GM21390 (cell line): ENCODE results near the gene SEMA3B.
"Not testable (repeated sequence)": the region's sequence is repeated elsewhere in the genome, so short reads cannot be mapped to it uniquely, and the experiment has no call there.

Experiments
- ATAC-seq: cut with Tn5 transposase; IDR thresholded peaks from one replicate; pipeline ENCODE4 v1.9.1; 2021; ENCODE audit not compliant: unreplicated experiment

The SEMA3B gene

DNA sequence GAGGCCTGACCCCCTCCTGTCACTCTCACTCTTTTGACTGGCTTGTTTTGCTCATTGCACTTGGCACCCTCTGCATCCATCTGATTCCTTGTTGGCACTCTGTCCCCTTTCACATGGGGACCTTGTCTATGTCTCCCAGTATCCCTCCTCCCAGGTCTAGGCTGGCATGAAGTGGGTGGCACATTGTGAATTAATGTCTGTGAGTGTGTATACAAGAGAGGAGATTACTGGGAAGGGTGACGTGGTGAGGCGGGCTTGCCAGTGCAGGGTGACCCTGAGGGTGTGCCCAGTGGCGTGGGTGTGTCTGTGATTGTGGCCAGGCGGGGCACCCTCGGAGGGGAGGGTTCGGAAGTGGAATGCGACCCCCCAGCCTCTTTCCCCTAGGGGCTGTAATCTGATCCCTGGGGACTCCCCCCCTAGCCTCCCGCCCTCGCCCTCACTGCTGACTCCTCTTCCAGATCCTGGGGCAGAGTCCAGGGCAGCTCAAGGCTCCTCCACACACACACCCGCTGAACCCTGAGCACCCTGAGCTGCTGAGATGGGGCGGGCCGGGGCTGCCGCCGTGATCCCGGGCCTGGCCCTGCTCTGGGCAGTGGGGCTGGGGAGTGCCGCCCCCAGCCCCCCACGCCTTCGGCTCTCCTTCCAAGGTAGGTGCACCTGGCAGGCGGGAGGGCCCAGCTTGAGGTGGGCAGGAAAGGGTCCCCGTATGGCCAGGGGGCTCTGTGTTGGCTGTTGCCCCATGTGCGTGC is at the start of gene SEMA3B:
Gene SEMA3B (plus strand): TSS at position 445 of the 749 bp plus-strand sequence. CDS start 94 bp downstream, at position 539.
- no peak for ATAC-seq

DNA sequence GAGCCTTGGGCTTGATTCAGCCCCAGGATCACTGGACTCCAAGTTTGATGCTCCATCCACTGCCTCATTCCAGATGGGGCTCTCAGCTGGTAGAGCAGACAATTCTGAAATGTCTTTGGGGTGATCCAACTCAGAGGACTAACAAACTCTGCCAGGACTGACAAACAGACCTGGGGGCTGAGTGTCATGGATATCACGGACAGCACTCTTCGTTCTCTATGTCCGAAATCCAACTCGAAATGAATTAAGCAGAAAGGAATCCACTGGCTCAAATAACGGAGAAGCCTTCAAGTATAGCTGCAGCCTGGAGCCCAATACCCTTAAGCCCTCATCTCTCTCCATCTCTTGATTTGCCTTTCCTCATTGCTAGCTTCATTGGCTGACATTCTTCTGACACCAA is 49.7 kb upstream of the SEMA3B start:
- ATAC-seq: no peak

DNA sequence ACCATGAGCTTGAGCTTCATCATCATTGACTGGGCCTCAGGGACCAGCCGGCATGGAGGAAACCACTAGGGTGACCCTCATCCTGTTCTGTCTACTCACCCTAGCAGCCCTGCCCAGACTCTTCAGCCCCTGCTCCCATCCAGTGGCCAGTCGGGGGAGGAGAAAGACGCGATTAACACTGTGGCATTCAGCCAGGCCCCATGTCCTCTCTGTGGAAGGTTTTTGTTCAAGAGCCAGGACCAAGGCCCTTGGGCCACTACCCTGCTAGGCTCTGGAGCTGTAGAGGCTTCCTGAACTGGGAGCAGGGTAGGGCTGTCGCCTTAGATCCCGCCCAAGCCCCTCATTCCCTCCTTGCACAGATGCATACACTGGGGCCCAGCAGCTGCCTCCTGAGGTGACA is 48.8 kb upstream of the SEMA3B start:
- no peak for ATAC-seq

DNA sequence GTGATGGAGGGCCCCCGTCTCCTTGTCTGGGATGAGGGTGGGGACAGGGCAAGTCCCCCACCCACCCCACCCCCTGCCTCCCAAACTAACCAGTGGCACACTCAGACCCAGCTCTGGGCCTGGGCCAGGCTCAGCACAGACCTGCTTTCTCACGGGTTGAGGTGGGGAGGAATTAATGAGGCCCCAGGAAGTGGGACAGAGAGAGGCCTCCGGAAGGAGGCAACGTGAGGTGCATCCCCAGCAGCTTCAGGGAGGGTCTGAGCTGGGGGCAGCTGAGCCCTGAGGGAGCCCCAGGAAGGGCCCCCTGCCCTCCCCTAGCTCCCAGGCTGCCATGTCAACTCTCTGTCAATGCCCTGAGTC is 47.9 kb upstream of the SEMA3B start:
- ATAC-seq: no peak

DNA sequence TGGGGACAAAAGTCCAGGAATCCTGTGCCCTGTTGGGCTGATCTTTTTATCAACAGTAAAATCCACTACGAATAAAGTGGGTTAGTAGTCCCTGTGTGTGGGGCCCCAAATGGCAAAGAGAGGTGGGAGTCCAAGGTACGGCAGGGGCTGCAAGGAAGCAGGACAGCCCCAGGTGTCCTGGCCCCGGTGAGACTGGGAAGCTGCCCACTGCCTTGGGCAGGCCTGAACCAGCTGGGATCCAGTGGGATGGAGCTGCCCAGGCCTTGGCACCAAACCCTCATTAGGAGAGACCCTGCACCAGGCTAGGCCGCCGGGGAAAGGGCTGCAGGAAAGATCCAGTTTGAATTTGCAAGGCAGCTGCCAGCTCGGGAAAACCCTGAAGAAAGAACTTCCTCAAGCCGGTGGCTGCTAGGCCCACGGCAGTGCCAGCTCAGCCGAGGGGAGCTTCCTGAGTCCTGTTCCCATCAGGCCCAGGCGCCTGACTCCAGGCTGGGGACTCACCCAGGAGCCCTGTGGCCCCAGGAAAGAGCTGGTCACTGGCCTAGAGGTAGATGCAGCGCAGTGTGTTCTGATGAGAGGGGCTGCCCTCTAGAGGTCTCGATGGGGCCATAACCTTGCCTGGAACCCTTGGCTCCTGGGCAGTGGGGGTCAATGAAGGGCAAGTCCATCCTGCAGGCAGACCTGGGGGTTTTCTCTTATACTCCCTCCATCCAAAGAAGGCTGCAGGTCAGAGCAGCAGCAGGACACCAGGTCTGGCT is 47.4 kb upstream of the SEMA3B start:
- no peak for ATAC-seq

DNA sequence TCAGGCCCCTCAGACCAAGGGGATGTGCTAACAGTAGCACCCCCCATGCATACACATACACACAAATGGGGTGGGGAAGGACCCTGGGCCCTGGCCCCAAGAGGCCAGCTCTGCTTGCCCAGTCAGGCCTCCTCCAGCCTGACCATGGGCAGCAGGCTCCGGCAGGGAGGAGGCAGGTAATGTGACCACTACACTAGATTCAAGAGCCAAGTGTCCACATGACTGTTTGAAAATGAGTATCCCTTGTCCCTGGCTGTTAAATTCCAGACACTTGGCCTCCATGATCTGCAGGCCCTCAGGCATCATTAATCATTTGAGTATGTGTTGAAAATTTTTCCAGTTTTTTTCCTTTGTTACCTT is 46.8 kb upstream of the SEMA3B start:
- ATAC-seq: no peak

DNA sequence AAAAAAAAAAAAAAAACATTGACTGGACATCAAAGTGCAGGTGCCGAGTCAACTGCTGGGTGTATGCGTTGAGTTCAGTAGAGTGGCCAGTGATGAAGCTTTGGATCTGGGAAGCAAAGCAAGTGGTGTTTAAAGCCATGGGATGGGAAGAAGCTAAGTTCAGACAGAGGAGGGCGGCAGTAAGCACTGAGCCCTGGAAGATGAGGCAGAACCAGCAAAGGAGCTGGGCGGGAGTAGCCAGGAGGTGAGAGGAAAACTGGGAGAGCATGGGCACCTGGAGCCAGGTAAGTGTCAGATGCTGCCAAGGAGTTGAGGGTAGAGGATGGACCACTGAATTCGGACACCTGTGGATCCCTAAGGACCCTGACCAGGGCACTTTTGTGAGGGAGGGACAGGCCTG is 44.3 kb upstream of the SEMA3B start:
- ATAC-seq: no peak

DNA sequence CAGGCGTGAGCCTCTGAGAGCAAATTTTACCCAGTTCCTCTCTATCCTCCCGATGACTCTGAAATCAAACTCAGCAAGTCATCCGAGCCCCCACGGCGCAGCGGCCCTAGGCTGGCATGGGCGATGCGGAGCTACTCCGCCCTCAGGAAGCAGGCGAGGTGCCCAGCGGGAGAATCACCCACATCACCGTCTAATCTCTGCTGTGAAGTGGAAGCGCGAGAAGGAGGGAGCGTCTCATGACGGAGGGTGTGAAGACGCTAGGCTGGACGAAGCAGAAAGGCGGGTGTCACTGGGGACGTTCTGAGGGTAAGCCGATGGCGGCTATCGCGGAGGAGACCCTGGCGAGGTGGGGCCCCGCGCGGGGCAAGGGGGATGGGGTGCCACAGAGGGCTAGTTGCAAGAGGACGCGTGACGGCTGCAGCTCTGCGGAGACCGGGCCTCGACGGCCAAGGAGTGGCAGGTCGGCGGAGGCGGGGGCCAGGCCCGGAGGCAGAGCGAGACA is 42.0 kb upstream of the SEMA3B start:
- ATAC-seq: peak; percentile 9

DNA sequence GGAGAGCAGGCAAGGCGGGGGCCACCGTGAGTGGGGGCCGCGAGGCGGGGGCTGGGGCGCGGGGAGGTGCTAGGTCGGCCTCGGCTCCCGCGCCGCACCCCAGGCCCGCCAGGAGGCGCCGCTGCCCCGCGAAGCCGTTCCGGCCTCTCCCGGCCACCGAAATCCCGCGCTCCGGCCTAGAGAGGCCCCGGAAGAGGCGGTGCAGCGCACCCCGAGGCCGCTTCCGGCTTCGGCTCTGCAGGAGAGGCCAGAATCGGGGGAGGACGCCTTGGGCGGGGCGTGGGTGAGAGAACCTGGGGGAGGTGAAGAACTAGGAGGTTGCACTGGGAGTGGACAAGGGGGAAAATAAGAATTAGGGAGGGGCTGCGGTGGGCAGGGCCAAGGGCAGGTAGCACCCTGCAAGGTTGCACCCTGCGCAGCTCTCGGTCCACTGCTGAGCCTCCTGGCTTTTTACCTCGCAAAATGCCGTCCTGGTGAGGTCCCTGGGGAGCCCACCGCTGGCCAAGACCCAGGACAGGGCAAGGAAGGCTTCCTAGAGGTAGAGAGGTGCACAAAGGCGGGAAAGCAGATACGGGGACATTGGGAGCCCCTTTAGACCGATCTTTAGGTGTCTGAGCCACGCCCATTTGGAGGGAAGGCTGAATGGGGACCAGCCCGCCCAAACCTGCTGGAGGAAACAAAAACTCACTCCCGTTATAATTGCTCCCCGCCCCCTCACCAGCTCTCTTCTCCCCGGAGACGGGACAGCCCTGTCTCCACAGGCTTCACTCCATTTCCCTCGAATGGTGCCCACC is 41.4 kb upstream of the SEMA3B start:
- peak; percentile 84 for ATAC-seq

DNA sequence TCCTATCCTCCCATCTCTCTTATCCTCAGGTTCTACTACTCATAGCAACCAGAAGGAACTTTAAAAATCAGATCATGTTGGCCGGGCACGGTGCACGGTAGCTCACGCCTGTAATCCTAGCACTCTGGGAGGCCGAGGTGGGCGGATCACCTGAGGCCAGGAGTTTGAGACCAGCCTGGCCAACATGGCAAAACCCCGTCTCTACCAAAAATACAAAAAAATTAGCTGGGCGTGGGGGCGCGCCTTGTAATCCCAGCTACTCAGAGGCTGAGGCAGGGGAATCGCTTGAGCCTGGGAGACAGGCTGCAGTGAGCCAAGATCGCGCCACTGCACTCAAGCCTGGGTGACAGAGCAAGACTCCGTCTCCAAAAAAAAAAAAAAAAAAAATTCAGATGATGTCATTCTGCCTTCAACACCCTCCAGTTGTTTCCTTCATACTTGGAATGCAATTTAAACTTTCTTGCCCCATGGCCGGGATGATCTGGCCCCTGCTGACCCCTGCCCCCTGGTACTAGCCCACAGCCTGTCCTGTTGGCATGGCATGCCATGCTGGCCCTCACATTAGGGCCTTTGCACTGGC is 40.7 kb upstream of the SEMA3B start:
- ATAC-seq: not testable (repeated sequence)

DNA sequence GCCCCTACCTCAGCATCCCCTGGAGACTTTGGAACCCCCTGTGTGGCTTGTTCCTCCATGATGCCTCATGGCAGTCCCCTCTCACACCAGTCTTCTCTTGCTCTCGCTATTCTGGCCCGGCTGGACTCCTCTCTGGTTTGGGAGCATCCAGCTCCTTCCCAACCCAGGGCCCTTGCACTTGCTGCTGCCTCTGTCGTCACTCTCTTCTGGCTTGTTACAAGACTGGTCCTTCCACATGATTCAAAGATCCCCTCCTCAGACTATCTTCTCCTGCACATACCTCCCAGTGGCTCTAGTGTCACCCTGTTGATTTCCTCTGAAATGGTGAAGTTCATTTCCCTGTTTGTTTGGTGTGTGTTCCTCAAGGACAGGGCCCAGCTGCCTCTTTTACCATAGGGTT is 39.5 kb upstream of the SEMA3B start:
- no peak for ATAC-seq

DNA sequence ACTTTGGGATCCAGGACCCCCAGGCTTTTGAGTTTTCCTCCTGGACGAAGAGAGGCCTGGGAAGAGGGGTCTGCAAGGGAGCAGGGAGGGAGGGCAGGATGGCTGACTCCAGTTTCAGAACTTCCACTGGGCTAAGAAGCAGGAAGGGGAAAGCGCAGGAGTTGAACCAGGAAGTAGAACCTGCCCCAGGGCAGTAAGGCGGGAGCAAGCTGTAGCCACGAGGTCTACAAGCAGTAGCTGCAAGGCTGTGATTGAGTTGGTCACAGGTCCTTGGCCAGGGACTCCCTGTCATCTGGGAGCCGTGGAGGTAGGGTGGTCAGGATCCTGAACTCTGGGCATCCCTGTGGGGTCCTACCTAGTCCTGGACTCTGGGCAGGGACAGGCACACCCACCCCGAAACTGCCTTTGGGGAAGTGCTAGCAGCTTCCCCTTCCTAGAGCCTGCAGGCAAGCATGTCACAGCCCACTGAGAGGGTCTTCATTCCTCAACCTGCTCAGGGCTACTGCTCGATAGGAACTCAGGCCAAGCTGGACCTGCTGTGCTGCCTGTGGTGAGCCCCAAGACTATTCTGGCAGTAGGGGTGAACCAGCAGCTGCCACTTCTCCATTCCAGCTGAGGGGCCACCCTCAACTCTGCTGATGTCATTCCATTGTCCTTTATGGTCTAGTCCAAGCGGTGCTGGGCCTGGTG is 38.7 kb upstream of the SEMA3B start:
- no peak for ATAC-seq

DNA sequence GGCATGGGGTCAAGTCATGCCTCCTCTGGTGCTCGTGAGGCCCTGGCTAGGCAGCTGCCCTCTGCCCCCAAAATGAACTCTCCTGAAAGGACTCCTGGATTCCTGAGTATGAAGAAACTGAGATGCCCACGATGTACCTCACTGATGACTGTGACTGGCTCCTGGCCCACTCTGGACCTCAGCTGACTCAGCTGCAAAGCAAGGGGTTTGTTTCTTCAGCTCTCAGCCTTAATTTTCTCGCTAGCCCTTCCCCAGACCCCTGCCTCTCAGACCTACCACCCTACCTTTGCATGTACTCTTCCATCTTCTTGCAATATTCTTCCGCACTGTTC is 38.2 kb upstream of the SEMA3B start:
- ATAC-seq: no peak

DNA sequence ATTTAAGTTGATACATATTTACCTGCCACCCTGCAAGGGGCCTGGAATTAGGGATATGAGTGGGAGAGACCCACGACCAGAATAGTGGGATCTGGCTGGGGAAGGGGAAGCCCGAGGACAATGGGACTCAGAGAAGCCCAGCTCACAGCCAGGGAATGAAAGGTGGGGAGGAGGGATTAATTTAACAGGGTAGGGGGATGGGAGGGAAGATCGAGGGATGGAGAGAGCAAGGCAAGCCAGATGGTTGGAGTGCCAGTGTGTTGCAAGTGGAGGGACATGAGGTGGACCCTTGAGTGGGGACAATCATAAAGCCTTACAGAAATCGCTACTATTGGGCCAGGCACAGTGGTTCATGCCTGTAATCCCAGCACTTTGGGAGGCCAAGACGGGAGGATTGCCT is 37.4 kb upstream of the SEMA3B start:
- ATAC-seq: no peak

DNA sequence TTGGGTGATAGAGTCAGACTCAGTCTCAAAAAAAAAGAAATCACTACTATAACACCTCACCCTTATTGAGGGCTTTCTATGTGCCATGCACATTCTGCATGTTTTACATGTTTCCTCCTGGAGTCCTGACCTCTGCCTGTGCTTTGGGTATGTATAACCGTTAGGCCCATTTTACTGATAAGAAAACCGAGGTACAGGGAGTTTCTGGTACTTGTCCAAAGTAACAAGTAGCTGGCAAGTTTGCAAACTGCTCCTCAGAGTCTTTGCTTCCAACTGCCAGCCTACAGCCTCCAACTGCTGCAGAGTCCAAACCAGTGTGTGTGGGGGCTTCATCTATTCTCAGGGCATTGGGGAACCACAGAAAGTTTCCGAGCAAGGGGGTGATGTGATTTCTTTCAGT is 36.6 kb upstream of the SEMA3B start:
- ATAC-seq: no peak

DNA sequence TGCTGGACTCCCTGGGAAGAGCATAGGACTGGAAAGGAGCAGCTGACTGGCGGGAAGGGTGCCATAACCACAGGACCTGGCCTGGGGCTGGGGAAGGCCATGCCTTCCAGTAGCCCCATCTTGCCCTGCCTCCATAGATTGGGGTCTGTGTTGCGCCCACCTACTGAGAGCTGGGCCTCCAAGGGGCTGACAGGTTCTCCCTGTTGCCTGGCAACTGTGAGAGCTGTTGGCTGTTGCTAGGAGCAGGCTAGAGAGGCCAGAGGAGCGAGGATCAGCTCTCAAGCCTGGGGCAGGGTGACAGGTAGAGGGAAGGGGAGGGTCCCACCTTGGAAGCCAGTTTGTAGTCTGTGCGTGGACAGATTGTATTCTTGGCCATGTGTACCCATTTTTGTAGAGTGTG is 35.8 kb upstream of the SEMA3B start:
- ATAC-seq: no peak

DNA sequence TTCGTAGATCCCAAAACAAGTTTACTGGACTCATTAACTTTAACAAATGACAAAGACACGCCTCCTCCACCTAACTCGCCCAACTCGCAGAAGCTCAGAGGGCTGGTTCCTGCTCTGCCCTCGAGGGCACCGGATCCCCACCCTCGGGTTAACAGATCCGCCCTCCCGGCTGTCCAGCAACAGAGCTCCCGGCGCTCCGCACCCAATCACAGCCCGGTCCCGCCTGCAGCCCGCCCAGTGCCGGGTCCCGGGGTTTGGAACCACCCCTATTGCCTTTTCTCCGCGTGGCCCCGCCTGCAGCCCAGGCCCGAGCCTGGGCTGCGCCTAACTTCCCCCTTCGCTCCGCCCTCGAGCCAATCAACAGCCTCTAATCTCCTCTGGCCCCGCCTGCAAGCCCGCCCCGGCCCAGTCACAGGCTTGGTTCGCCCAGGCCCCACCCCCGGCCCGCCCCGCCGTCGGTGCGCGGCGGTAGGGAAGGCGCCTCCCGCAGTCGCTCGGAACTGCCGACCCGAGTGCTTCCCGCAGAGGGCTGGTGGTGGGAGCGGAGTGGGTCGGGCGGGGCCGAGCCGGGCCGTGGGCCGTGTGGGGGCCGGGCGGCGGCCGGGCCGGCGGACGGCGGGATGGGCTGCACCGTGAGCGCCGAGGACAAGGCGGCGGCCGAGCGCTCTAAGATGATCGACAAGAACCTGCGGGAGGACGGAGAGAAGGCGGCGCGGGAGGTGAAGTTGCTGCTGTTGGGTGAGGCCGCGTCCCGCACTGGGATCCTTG is 33.0 kb upstream of the SEMA3B start, which contains the start of gene GNAI2:
Gene GNAI2 (plus strand): TSS at position 489 of the 768 bp plus-strand sequence. CDS start 132 bp downstream, at position 621.
- peak; percentile 90 for ATAC-seq

DNA sequence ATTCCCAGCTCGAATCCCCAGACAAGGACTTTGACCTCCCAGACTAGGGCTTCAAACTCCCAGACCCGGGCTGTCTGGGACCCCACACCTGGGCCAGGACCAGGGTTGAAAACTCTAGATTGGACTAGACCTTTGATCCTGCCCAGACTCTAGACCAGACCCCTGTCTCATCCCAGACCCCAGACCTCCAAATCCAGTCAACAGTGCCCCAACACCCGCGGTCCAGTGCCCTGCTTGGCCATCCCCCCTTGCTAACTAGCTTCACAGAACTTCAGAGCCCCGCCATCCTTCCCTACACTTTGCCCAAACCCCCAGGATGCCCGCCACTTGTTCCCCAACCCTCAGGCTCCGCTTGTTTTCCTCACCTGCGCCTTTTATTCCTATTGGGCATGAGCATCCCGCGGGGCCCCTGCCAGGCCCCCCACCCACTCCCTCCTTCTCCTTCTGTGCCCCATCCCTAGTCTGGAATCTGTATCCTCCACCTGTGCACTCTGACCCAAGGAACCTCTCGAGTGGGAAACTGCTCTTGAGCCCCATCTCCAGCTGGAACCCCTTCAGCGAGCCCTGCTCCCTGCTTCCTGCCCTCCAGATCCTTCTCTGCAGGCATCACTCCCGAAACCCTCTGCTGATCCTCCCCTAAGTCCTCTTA is 32.3 kb upstream of the SEMA3B start:
- ATAC-seq: no peak

DNA sequence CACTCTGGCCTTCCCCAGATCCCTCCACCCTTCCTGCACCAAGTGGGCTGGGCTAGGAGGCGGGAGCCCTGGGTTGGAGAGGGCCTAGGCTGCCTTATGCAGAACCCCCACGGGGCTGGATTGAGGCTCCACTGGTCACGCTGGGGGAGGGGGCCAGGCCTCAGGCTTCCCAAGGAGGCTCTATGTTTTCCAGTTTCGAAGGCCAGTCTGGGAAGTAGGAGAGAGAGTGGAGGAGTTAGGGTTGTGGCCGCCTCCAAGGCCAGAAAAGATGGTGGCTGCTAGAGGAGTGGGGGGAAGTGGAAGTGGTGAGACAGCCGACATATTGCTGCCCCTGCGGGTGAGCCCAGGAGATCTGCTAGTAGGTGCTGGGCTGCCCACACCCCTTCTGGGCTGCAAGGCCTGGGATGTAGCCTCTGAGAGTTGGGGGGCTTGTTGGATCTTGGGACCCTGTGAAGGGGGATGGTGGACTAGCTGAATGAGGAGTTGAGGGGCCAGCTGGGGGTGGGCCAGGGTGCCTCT is 31.8 kb upstream of the SEMA3B start:
- ATAC-seq: no peak
